B cell (primary cell): ENCODE measurements around the gene LRTM1.

Experiments
- EZH2 ChIP-seq: IDR thresholded peaks from 2 replicates; pipeline ENCODE4 v1.6.1; 2012; ENCODE audit warnings: borderline replicate concordance, low read depth, mild to moderate bottlenecking, moderate library complexity, low read length; ENCODE audit not compliant: insufficient read depth, poor library complexity, severe bottlenecking
- TF ChIP-seq, protein P1 (sequence below): fragments of 200-600 bp; IDR thresholded peaks from one replicate; pipeline ENCODE4 v1.8.0; 2022; ENCODE audit warnings: antibody characterized with exemption, mild to moderate bottlenecking

DNA sequence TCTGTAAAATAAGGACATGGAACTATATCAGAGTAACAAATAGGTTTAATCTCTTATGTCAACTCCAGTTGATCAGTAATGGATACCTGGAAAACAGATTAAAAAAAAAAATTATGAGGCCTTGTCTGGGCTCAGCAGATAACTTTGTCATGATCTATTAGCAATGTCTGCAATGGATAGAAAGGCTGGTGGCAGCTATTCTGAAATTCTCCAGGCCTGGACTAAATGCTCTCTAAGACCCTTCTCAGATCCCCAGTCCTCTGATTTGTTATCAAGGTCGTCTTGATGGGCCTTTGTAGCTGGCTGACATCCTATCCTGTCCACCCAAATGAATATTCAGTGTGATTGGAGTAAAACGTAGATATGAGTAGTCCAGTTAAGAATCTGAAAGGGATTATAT is 13.7 kb downstream of the LRTM1 start:
- TF ChIP-seq, protein P1, sequence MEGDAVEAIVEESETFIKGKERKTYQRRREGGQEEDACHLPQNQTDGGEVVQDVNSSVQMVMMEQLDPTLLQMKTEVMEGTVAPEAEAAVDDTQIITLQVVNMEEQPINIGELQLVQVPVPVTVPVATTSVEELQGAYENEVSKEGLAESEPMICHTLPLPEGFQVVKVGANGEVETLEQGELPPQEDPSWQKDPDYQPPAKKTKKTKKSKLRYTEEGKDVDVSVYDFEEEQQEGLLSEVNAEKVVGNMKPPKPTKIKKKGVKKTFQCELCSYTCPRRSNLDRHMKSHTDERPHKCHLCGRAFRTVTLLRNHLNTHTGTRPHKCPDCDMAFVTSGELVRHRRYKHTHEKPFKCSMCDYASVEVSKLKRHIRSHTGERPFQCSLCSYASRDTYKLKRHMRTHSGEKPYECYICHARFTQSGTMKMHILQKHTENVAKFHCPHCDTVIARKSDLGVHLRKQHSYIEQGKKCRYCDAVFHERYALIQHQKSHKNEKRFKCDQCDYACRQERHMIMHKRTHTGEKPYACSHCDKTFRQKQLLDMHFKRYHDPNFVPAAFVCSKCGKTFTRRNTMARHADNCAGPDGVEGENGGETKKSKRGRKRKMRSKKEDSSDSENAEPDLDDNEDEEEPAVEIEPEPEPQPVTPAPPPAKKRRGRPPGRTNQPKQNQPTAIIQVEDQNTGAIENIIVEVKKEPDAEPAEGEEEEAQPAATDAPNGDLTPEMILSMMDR = no peak
- no peak for TF ChIP-seq EZH2
